HepG2 (cell line): ENCODE data around the gene ADAMTS12. TPM values are rescaled to one million over a fixed set of nuclear protein-coding genes. Genes with fewer than 3 reads are reported as not detected.

Experiments
- ATAC-seq: fragments of 200-7000 bp; cut with Tn5 transposase; 3 replicates; pipeline ENCODE4 v1.9.1; 2020; ENCODE audit warnings: mild to moderate bottlenecking, moderate library complexity
- BruUV-seq: library from RNA; stranded (reverse); fragments of 400-500 nt; replicated peaks from 2 replicates; lab custom pipeline; 2021; lab: Mats Ljungman, UMichigan
- CTCF ChIA-PET: fragments of 300-600 bp; formaldehyde crosslinking; extraction: SDS; loops from one replicate; lab custom pipeline; 2021; ENCODE audit warnings: low total read pairs, inconsistent platforms, low intra/inter-chr PET ratio; lab: Yijun Ruan, JAX
- POLR2A ChIA-PET: fragments of 350-600 bp; sonication (Branson Sonifier 250); formaldehyde crosslinking; loops from one replicate; lab custom pipeline; 2020; ENCODE audit warnings: antibody characterized with exemption, inconsistent platforms; lab: Yijun Ruan, JAX
- DNase-seq: peaks from one replicate; pipeline ENCODE4 v3.0.0-alpha.2; 2015; ENCODE audit warnings: low spot score
- FAIRE-seq: peaks from 3 replicates; lab custom pipeline; 2011; peaks lifted over from hg19 to GRCh38; lab: Jason Lieb, UNC
- H2AFZ ChIP-seq: one replicate; pipeline ENCODE4 v1.6.1; 2011; ENCODE audit warnings: low read length, inconsistent platforms
- H3K27ac ChIP-seq: fragments of 300-600 bp; 3 replicates; pipeline ENCODE4 v1.8.0; 2011; ENCODE audit warnings: mixed run types, mild to moderate bottlenecking, mixed read lengths, low read length, inconsistent platforms; ENCODE audit not compliant: insufficient read depth; ENCODE audit errors: extremely low read length
- H3K27me3 ChIP-seq, 2 experiments: fragments of 200-600 bp in 1 of 2; 2 replicates in 1 of 2; 3 replicates in 1 of 2; pipeline versions ENCODE4 v1.6.0 to v1.8.0; 2011; ENCODE audit warnings: low read length in 2 of 2, mild to moderate bottlenecking in 2 of 2, moderate library complexity in 2 of 2, inconsistent platforms in 1 of 2; ENCODE audit not compliant: insufficient read depth in 2 of 2, control insufficient read depth in 1 of 2
- H3K36me3 ChIP-seq, 2 experiments: fragments of 200-600 bp in 1 of 2; replicated peaks in 1 of 2; 2 replicates in 1 of 2; 3 replicates in 1 of 2; pipeline versions ENCODE4 v1.5.1 to v1.8.0; 2011; ENCODE audit warnings: low read length in 2 of 2, inconsistent platforms in 1 of 2; ENCODE audit not compliant: insufficient read depth in 2 of 2, control insufficient read depth in 1 of 2
- H3K4me1 ChIP-seq: 2 replicates; pipeline ENCODE4 v1.5.1; 2012; ENCODE audit warnings: low read length, inconsistent platforms; ENCODE audit not compliant: insufficient read depth
- H3K4me2 ChIP-seq: 2 replicates; pipeline ENCODE4 v1.6.0; 2011; ENCODE audit warnings: low read depth, low read length, inconsistent platforms
- H3K4me3 ChIP-seq, 3 experiments: fragments of 200-600 bp in 1 of 3; sonication (generic), shearing (Covaris generic) in 1 of 3; replicated peaks in 1 of 3; 2 replicates each; pipeline ENCODE4 v1.5.1; 2011 to 2016; ENCODE audit warnings: low read length in 3 of 3, inconsistent platforms in 2 of 3, low read depth in 2 of 3, mild to moderate bottlenecking in 2 of 3, control low read depth in 1 of 3, mixed read lengths in 1 of 3; ENCODE audit not compliant: insufficient read depth in 1 of 3
- H3K79me2 ChIP-seq: one replicate; pipeline ENCODE4 v1.6.1; 2011; ENCODE audit warnings: low read length, inconsistent platforms; ENCODE audit not compliant: insufficient read depth
- H3K9ac ChIP-seq: 2 replicates; pipeline ENCODE4 v1.6.0; 2011; ENCODE audit warnings: mild to moderate bottlenecking, low read depth, low read length, inconsistent platforms; ENCODE audit not compliant: insufficient read depth
- H3K9me3 ChIP-seq: 2 replicates; pipeline ENCODE4 v1.5.1; 2012; ENCODE audit warnings: mild to moderate bottlenecking, low read length
- H4K20me1 ChIP-seq: 2 replicates; pipeline ENCODE4 v1.6.0; 2011; ENCODE audit warnings: inconsistent platforms, mild to moderate bottlenecking, low read length, moderate library complexity; ENCODE audit not compliant: insufficient read depth
- ARID4A ChIP-seq: sonication (generic); formaldehyde crosslinking; IDR thresholded peaks from 2 replicates; pipeline ENCODE4 v1.5.0; 2020; ENCODE audit warnings: mild to moderate bottlenecking, missing genetic modification reagents, borderline replicate concordance
- HOXA5 ChIP-seq: sonication (generic); formaldehyde crosslinking; IDR thresholded peaks from 2 replicates; pipeline ENCODE4 v1.4.0; 2020; ENCODE audit warnings: missing genetic modification reagents
- KDM5B ChIP-seq: sonication (generic); formaldehyde crosslinking; IDR thresholded peaks from 2 replicates; pipeline ENCODE4 v1.4.0; 2020; ENCODE audit warnings: missing genetic modification reagents, mild to moderate bottlenecking, borderline replicate concordance
- TFAP4 ChIP-seq: sonication (generic); IDR thresholded peaks from 2 replicates; pipeline ENCODE4 v1.6.1; 2016; ENCODE audit warnings: low read depth, borderline replicate concordance
- TSC22D2 ChIP-seq: sonication (generic); formaldehyde crosslinking; IDR thresholded peaks from 2 replicates; pipeline ENCODE4 v1.5.1; 2020; ENCODE audit warnings: missing genetic modification reagents, mild to moderate bottlenecking, borderline replicate concordance
- ZNF383 ChIP-seq: sonication (generic); formaldehyde crosslinking; IDR thresholded peaks from 2 replicates; pipeline ENCODE4 v1.4.0; 2020; ENCODE audit warnings: missing genetic modification reagents, mild to moderate bottlenecking, borderline replicate concordance
- ZNF672 ChIP-seq: sonication (generic); formaldehyde crosslinking; IDR thresholded peaks from 2 replicates; pipeline ENCODE4 v1.8.1; 2022; ENCODE audit warnings: missing genetic modification reagents
- ZNF691 ChIP-seq: sonication (generic); formaldehyde crosslinking; IDR thresholded peaks from 2 replicates; pipeline ENCODE4 v1.4.0; 2020; ENCODE audit warnings: missing genetic modification reagents, low read depth, mild to moderate bottlenecking, borderline replicate concordance
- ZSCAN31 ChIP-seq: sonication (generic); formaldehyde crosslinking; IDR thresholded peaks from 2 replicates; pipeline ENCODE4 v1.5.0; 2020; ENCODE audit warnings: low read depth, mild to moderate bottlenecking, missing genetic modification reagents
- WGBS: methylation state at CpG from one replicate; pipeline ENCODE4 v1.1.6; 2017; ENCODE audit warnings: low lambda C conversion rate; 5-methylcytosine and 5-hydroxymethylcytosine counted together
- in situ Hi-C: cut with HindIII; loops from 2 replicates; pipeline ENCODE4 v1.10.0; 2017; ENCODE audit warnings: low pct_unique_long_range_greater_than_20kb; ENCODE audit not compliant: extremely low pct_ligation_motif_present
- intact Hi-C: fragments of 100-400 bp; cut with micrococcal nuclease; formaldehyde crosslinking; loops from one replicate; pipeline ENCODE4 v1.10.0; 2022; ENCODE audit not compliant: unreplicated experiment
- polyA plus RNA-seq, 8 experiments: library from polyadenylated mRNA; depleted of rRNA in 3 of 8; stranded (reverse) in 7 of 8; unstranded in 1 of 8; fragments of >200 nt; fragmentation: Illumina TruSeq in 4 of 8; extraction: Trizol in 4 of 8; gene quantifications; 2 replicates each; pipeline versions ENCODE4 v1.2.1 to v1.2.3, GENCODE V29; 2011 to 2016; ENCODE audit warnings: low read depth in 4 of 8, missing spikeins in 1 of 8, mixed read lengths in 1 of 8; ENCODE audit not compliant: insufficient read depth in 1 of 8
- total RNA-seq, 5 experiments: library from RNA; depleted of rRNA; stranded (reverse); fragments of >200 nt; fragmentation: Illumina TruSeq; extraction: Trizol; gene quantifications; 2 replicates each; pipeline ENCODE4 v1.2.3, GENCODE V29; 2016; ENCODE audit warnings: low read depth in 1 of 5
- TF ChIP-seq, protein P1 (sequence below): sonication (generic); formaldehyde crosslinking; IDR thresholded peaks from 2 replicates; pipeline ENCODE4 v1.4.0; 2020; ENCODE audit warnings: mild to moderate bottlenecking, missing genetic modification reagents
- TF ChIP-seq, protein P2 (sequence below): sonication (generic); formaldehyde crosslinking; IDR thresholded peaks from 2 replicates; pipeline ENCODE4 v1.8.1; 2023; ENCODE audit warnings: mild to moderate bottlenecking, inconsistent platforms, moderate library complexity, missing genetic modification reagents, borderline replicate concordance

The ADAMTS12 gene
- total and polyA plus RNA-seq, 2 of the 13 experiments (the other 11 are each of a cell fraction or from before 2014, with no cell fraction given): 0.03 TPM; not detected in 1

DNA sequence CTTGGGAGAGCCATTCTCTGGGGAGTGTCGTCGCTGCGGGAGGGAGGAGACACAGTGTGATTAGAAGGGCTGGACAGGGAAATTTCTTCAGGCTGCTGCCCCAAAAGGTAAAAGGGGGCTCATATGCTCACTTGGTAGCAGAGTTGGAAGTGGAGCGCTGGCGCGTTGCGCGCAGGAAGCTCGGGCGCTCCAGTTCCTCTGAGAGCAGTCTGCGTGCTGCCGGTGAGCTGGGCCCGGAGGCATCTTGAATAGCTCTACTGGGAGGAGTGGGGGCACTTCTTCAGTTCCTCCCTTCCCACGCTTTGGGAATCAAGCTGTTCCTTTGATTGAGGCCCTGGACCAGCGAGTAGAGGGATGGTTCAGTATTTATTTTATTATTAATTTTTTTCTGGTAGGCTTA lies 47.1 kb upstream of the ADAMTS12 start:
- CTCF ChIA-PET: no interaction called here
- no TSS peak for BruUV-seq
- Histone ChIP-seq H2AFZ (no peak overlapping the region), H3K27me3 (peaks cover 1 to 15% of the 10 kb centered on the region in 2 experiments; a peak in 3 of 5 replicates), H3K4me1 (no peaks in the 10 kb centered on the region), H3K79me2 (no peaks in the 10 kb centered on the region), H3K36me3 (no peaks in the 10 kb centered on the region), H4K20me1 (no peaks in the 10 kb centered on the region), H3K27ac (no peak overlapping the region), H3K9me3 (no peaks in the 10 kb centered on the region), H3K4me3 (no peak overlapping the region), H3K4me2 (no peak overlapping the region), H3K9ac (no peak overlapping the region)
- ATAC-seq: no peak
- no peak for FAIRE-seq
- in situ Hi-C loops (loop anchor here (5.0 to 10.0 kb wide), 2 partner anchors 354 to 502 kb away; no protein-coding TSS in a partner anchor), intact Hi-C loops (loop anchor here (10.0 kb wide), 1 partner anchor 124 kb away; no protein-coding TSS in a partner anchor)
- DNase-seq: no peak
- POLR2A ChIA-PET: no interaction called here
- 71% methylated on average over 15 of the region's 15 CpGs for WGBS
- TF ChIP-seq, protein P1, sequence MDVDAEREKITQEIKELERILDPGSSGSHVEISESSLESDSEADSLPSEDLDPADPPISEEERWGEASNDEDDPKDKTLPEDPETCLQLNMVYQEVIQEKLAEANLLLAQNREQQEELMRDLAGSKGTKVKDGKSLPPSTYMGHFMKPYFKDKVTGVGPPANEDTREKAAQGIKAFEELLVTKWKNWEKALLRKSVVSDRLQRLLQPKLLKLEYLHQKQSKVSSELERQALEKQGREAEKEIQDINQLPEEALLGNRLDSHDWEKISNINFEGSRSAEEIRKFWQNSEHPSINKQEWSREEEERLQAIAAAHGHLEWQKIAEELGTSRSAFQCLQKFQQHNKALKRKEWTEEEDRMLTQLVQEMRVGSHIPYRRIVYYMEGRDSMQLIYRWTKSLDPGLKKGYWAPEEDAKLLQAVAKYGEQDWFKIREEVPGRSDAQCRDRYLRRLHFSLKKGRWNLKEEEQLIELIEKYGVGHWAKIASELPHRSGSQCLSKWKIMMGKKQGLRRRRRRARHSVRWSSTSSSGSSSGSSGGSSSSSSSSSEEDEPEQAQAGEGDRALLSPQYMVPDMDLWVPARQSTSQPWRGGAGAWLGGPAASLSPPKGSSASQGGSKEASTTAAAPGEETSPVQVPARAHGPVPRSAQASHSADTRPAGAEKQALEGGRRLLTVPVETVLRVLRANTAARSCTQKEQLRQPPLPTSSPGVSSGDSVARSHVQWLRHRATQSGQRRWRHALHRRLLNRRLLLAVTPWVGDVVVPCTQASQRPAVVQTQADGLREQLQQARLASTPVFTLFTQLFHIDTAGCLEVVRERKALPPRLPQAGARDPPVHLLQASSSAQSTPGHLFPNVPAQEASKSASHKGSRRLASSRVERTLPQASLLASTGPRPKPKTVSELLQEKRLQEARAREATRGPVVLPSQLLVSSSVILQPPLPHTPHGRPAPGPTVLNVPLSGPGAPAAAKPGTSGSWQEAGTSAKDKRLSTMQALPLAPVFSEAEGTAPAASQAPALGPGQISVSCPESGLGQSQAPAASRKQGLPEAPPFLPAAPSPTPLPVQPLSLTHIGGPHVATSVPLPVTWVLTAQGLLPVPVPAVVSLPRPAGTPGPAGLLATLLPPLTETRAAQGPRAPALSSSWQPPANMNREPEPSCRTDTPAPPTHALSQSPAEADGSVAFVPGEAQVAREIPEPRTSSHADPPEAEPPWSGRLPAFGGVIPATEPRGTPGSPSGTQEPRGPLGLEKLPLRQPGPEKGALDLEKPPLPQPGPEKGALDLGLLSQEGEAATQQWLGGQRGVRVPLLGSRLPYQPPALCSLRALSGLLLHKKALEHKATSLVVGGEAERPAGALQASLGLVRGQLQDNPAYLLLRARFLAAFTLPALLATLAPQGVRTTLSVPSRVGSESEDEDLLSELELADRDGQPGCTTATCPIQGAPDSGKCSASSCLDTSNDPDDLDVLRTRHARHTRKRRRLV: no peak
- TF ChIP-seq ZNF383: no peak
- TF ChIP-seq ARID4A: no peak
- TF ChIP-seq KDM5B (CRISPR knock-in tag): no peak
- no peak for TF ChIP-seq TFAP4
- TF ChIP-seq ZNF691 (CRISPR knock-in tag): no peak
- TF ChIP-seq TSC22D2 (CRISPR knock-in tag): no peak
- TF ChIP-seq HOXA5: no peak
- TF ChIP-seq, protein P2, sequence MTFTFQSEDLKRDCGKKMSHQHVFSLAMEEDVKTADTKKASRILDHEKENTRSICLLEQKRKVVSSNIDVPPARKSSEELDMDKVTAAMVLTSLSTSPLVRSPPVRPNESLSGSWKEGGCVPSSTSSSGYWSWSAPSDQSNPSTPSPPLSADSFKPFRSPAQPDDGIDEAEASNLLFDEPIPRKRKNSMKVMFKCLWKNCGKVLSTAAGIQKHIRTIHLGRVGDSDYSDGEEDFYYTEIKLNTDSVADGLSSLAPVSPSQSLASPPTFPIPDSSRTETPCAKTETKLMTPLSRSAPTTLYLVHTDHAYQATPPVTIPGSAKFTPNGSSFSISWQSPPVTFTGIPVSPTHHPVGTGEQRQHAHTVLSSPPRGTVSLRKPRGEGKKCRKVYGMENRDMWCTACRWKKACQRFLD: no peak
- no peak for TF ChIP-seq ZSCAN31 (CRISPR knock-in tag)
- no peak for TF ChIP-seq ZNF672
